Hepatocyte (in vitro differentiated cells): ENCODE results near the gene NKD1.

Experiments
- CTCF ChIP-seq: fragments of 200-600 bp; sonication (generic); IDR thresholded peaks from 2 replicates; pipeline ENCODE4 v1.5.1; 2016; ENCODE audit warnings: antibody characterized with exemption, mild to moderate bottlenecking; ENCODE audit not compliant: poor library complexity
- EZH2 ChIP-seq: fragments of 200-600 bp; sonication (generic); IDR thresholded peaks from 2 replicates; pipeline ENCODE4 v1.6.1; 2016; ENCODE audit warnings: antibody characterized with exemption, mild to moderate bottlenecking, borderline replicate concordance

DNA sequence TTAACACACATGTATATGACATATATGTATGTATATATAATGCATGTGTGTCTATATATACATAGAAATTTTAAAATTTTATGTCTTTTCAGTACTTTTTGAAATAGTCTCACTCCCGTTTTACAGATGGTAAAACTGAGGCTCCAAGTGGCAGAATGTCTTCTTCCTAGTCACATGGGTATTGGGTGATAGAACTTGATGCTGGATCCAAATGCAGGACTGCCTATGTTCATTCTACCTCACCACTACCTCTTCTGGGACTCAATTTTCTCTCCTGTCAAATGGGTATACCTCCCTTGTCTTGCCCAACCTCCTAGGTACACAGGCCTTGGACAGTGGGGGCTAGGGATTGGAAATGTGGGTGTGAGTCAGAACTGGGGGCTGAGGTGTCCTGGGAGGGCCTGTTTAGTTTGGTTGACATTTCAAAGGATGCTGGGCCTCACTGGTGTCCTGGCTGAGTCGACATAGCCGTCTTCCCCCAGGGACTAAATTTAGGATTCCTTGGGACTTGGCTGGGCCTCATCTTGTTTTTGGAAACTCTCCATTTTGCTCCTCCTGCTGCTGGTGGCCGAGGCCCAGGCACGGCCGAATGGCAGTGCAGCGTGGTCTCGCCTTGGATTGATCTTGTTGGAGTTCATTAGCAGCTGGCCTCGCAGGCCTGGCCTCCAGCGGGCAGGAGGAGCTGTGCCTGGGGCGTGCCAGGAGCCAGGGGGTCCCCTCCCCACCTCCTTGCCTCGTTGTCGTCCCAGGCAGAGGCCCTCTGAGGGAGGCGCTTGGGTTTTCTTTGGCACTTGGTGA lies 25.9 kb downstream of the NKD1 start:
- no peak for TF ChIP-seq EZH2
- no peak for TF ChIP-seq CTCF
